H1 (cell line): ENCODE results near the gene MBNL1. TPM values are rescaled to one million over a fixed set of nuclear protein-coding genes. Genes with fewer than 3 reads are reported as not detected.

Experiments
- CTCF ChIA-PET: fragments of 300-600 bp; sonication (Branson Sonifier 250); formaldehyde crosslinking; loops from one replicate; lab custom pipeline; 2021; ENCODE audit not compliant: partially characterized antibody; lab: Charles Lee
- POLR2A ChIA-PET: fragments of 300-600 bp; sonication (Branson Sonifier 250); formaldehyde crosslinking; loops from one replicate; lab custom pipeline; 2021; ENCODE audit warnings: inconsistent platforms; ENCODE audit not compliant: partially characterized antibody; lab: Charles Lee
- DNase-seq, 2 experiments: peaks; one replicate each; pipeline versions ENCODE4 v3.0.0 to v3.0.0-alpha.2; 2010 to 2022; ENCODE audit warnings: low spot score in 2 of 2, low read depth in 1 of 2, mixed read lengths in 1 of 2
- FAIRE-seq: peaks from 2 replicates; lab custom pipeline; 2011; peaks lifted over from hg19 to GRCh38; lab: Jason Lieb, UNC
- H2AFZ ChIP-seq: 2 replicates; pipeline ENCODE4 v1.8.1; 2012; ENCODE audit warnings: low read length, inconsistent platforms
- H2AK5ac ChIP-seq: 2 replicates; pipeline ENCODE4 v1.6.1; 2013; ENCODE audit warnings: low read depth, low read length
- H2BK120ac ChIP-seq: replicated peaks from 2 replicates; pipeline ENCODE3; 2013; ENCODE audit warnings: low read depth, low read length, inconsistent platforms
- H2BK12ac ChIP-seq: 2 replicates; pipeline ENCODE4 v1.6.1; 2013; ENCODE audit warnings: low read depth, low read length
- H2BK15ac ChIP-seq: 2 replicates; pipeline ENCODE4 v1.6.1; 2013; ENCODE audit warnings: low read length
- H2BK20ac ChIP-seq: 2 replicates; pipeline ENCODE4 v1.6.1; 2013; ENCODE audit warnings: low read length
- H2BK5ac ChIP-seq: 2 replicates; pipeline ENCODE4 v1.6.1; 2013; ENCODE audit warnings: low read depth, low read length
- H3K14ac ChIP-seq: 2 replicates; pipeline ENCODE4 v1.6.1; 2013; ENCODE audit warnings: inconsistent platforms; ENCODE audit not compliant: insufficient read length
- H3K18ac ChIP-seq: 2 replicates; pipeline ENCODE4 v1.6.1; 2013; ENCODE audit warnings: low read length; ENCODE audit errors: extremely low read depth
- H3K23ac ChIP-seq: 2 replicates; pipeline ENCODE4 v1.6.1; 2013; ENCODE audit warnings: inconsistent platforms; ENCODE audit not compliant: insufficient read length
- H3K23me2 ChIP-seq: 2 replicates; pipeline ENCODE4 v1.6.1; 2013; ENCODE audit warnings: low read depth, low read length
- H3K27ac ChIP-seq: 2 replicates; pipeline ENCODE4 v1.6.1; 2011; ENCODE audit warnings: low read depth, low read length, inconsistent platforms
- H3K27me3 ChIP-seq, 4 experiments: replicated peaks in 1 of 4; 1 replicate in 1 of 4; 2 replicates in 3 of 4; pipeline versions ENCODE4 v1.6.1 to v1.8.1; 2011 to 2013; ENCODE audit warnings: low read length in 3 of 4, mild to moderate bottlenecking in 3 of 4, inconsistent platforms in 2 of 4, mixed read lengths in 2 of 4, moderate library complexity in 1 of 4; ENCODE audit not compliant: control insufficient read depth in 3 of 4, insufficient read depth in 3 of 4; ENCODE audit errors: extremely low read depth in 1 of 4
- H3K36me3 ChIP-seq, 4 experiments: 2 replicates each; pipeline versions ENCODE4 v1.6.1 to v1.8.1; 2011 to 2013; ENCODE audit warnings: mild to moderate bottlenecking in 4 of 4, low read length in 3 of 4, moderate library complexity in 2 of 4, control low read depth in 1 of 4, inconsistent platforms in 1 of 4; ENCODE audit not compliant: insufficient read depth in 4 of 4, control insufficient read depth in 2 of 4
- H3K4ac ChIP-seq: replicated peaks from 2 replicates; pipeline ENCODE3; 2013; ENCODE audit warnings: low read length, low read depth, mixed read lengths, inconsistent platforms; ENCODE audit not compliant: insufficient read length
- H3K4me1 ChIP-seq, 4 experiments: replicated peaks in 1 of 4; 1 replicate in 1 of 4; 2 replicates in 3 of 4; pipeline versions ENCODE4 v1.6.1 to v1.8.1; 2011 to 2013; ENCODE audit warnings: low read length in 3 of 4, inconsistent platforms in 2 of 4, mixed read lengths in 1 of 4; ENCODE audit not compliant: insufficient read depth in 4 of 4, control insufficient read depth in 3 of 4
- H3K4me2 ChIP-seq, 2 experiments: 2 replicates each; pipeline versions ENCODE4 v1.6.1 to v1.8.1; 2011 to 2013; ENCODE audit warnings: low read depth in 2 of 2, low read length in 2 of 2, control low read depth in 1 of 2, inconsistent platforms in 1 of 2, mild to moderate bottlenecking in 1 of 2; ENCODE audit not compliant: insufficient read depth in 1 of 2
- H3K4me3 ChIP-seq, 4 experiments: fragments of 200-600, 300-600 bp in 1 of 4; sonication (generic), shearing (Covaris generic), sonication (Bioruptor Twin) in 1 of 4; 2 replicates each; pipeline versions ENCODE4 v1.5.1 to v1.8.1; 2011 to 2016; ENCODE audit warnings: low read length in 4 of 4, low read depth in 3 of 4, control low read depth in 2 of 4, inconsistent platforms in 2 of 4, mild to moderate bottlenecking in 2 of 4, mixed read lengths in 1 of 4, moderate library complexity in 1 of 4; ENCODE audit not compliant: insufficient read depth in 2 of 4; ENCODE audit errors: extremely low read depth in 1 of 4
- H3K56ac ChIP-seq: replicated peaks from 2 replicates; pipeline ENCODE3; 2013; ENCODE audit warnings: low read depth, mild to moderate bottlenecking, mixed read lengths, low read length, inconsistent platforms; ENCODE audit not compliant: insufficient read length
- H3K79me1 ChIP-seq: 2 replicates; pipeline ENCODE4 v1.6.1; 2013; ENCODE audit warnings: low read depth, low read length, control low read depth
- H3K79me2 ChIP-seq, 2 experiments: 2 replicates each; pipeline versions ENCODE4 v1.6.1 to v1.8.1; 2012 to 2013; ENCODE audit warnings: low read length in 2 of 2, mild to moderate bottlenecking in 2 of 2, inconsistent platforms in 1 of 2; ENCODE audit not compliant: insufficient read depth in 2 of 2, control insufficient read depth in 1 of 2
- H3K9ac ChIP-seq, 4 experiments: replicated peaks in 1 of 4; 1 replicate in 1 of 4; 2 replicates in 3 of 4; pipeline versions ENCODE4 v1.6.1 to v1.8.1; 2011 to 2013; ENCODE audit warnings: low read depth in 3 of 4, low read length in 3 of 4, control low read depth in 2 of 4, mild to moderate bottlenecking in 2 of 4, moderate library complexity in 2 of 4, inconsistent platforms in 1 of 4; ENCODE audit errors: extremely low read depth in 1 of 4
- H3K9me3 ChIP-seq, 2 experiments: 2 replicates each; pipeline versions ENCODE4 v1.6.1 to v1.8.1; 2012 to 2013; ENCODE audit warnings: mild to moderate bottlenecking in 2 of 2, moderate library complexity in 2 of 2, control low read depth in 1 of 2, inconsistent platforms in 1 of 2, low read depth in 1 of 2, low read length in 1 of 2, mixed read lengths in 1 of 2; ENCODE audit not compliant: insufficient read depth in 2 of 2
- H4K20me1 ChIP-seq, 2 experiments: replicated peaks in 1 of 2; 2 replicates each; pipeline versions ENCODE3 to v1.8.1; 2011 to 2013; ENCODE audit warnings: inconsistent platforms in 2 of 2, low read length in 2 of 2, mild to moderate bottlenecking in 1 of 2; ENCODE audit not compliant: insufficient read depth in 2 of 2, control insufficient read depth in 1 of 2
- H4K5ac ChIP-seq: 2 replicates; pipeline ENCODE4 v1.6.1; 2013; ENCODE audit warnings: low read length, low read depth, mixed read lengths, inconsistent platforms; ENCODE audit not compliant: insufficient read length
- H4K8ac ChIP-seq: 2 replicates; pipeline ENCODE4 v1.8.0; 2013; ENCODE audit warnings: mild to moderate bottlenecking, moderate library complexity, low read length, inconsistent platforms; ENCODE audit not compliant: insufficient read depth; ENCODE audit errors: extremely low read depth
- H4K91ac ChIP-seq: replicated peaks from 2 replicates; pipeline ENCODE3; 2013; ENCODE audit warnings: low read length, mixed read lengths, inconsistent platforms; ENCODE audit not compliant: insufficient read length
- CBX5 ChIP-seq: fragments of 300-800, 300-1000 bp; sonication (generic); IDR thresholded peaks from 2 replicates; pipeline ENCODE4 v1.7.1; 2016; ENCODE audit warnings: antibody characterized with exemption, low read length, low read depth
- CREB1 ChIP-seq: IDR thresholded peaks from 2 replicates; pipeline ENCODE4 v1.6.1; 2012; ENCODE audit warnings: inconsistent platforms
- JUND ChIP-seq: IDR thresholded peaks from 2 replicates; pipeline ENCODE4 v1.6.1; 2011; ENCODE audit warnings: mild to moderate bottlenecking, improper control_type of control experiment, low read length
- MAFK ChIP-seq: IDR thresholded peaks from 2 replicates; pipeline ENCODE4 v1.6.1; 2012; ENCODE audit warnings: low read depth, mild to moderate bottlenecking, improper control_type of control experiment, low read length
- NRF1 ChIP-seq: IDR thresholded peaks from 2 replicates; pipeline ENCODE4 v1.6.1; 2011; ENCODE audit warnings: mild to moderate bottlenecking, low read depth, low read length, improper control_type of control experiment
- POU5F1 ChIP-seq: IDR thresholded peaks from 2 replicates; pipeline ENCODE4 v1.6.1; 2011; ENCODE audit warnings: low read depth, mild to moderate bottlenecking, low read length, moderate library complexity
- SIX5 ChIP-seq: IDR thresholded peaks from 2 replicates; pipeline ENCODE4 v1.6.1; 2011; ENCODE audit warnings: mild to moderate bottlenecking, low read depth, low read length
- SP4 ChIP-seq: IDR thresholded peaks from 2 replicates; pipeline ENCODE4 v1.6.1; 2012; ENCODE audit warnings: low read length, inconsistent platforms
- SRF ChIP-seq: IDR thresholded peaks from 2 replicates; pipeline ENCODE4 v1.6.1; 2011; ENCODE audit warnings: mild to moderate bottlenecking, low read depth, low read length, moderate library complexity
- ZNF274 ChIP-seq: IDR thresholded peaks from 2 replicates; pipeline ENCODE4 v1.7.0; 2012; ENCODE audit warnings: low read length, borderline replicate concordance; ENCODE audit errors: extremely low read depth
- WGBS, 2 experiments: shearing (Covaris generic) in 1 of 2; methylation state at CpG; one replicate each; pipeline versions ENCODE4 v1.1.6 to v1.1.7; 2013 to 2015; ENCODE audit warnings: low lambda C conversion rate in 2 of 2, mixed read lengths in 2 of 2, inconsistent platforms in 1 of 2, low coverage in 1 of 2, missing lambda C conversion rate in 1 of 2; ENCODE audit not compliant: insufficient replicate concordance in 2 of 2, insufficient coverage in 1 of 2, insufficient read length in 1 of 2; ENCODE audit errors: extremely low coverage in 1 of 2, missing lambda C conversion rate in 1 of 2; 5-methylcytosine and 5-hydroxymethylcytosine counted together
- polyA plus RNA-seq, 7 experiments: library from polyadenylated mRNA; depleted of rRNA in 3 of 7; stranded (reverse) in 5 of 7; unstranded in 2 of 7; fragments of >200 nt in 5 of 7; fragments of 200-250 nt in 2 of 7; gene quantifications; 1 replicate in 5 of 7; 2 replicates in 1 of 7; 4 replicates in 1 of 7; pipeline versions ENCODE4 v1.2.1 to v1.2.3, GENCODE V29; 2011 to 2013; ENCODE audit warnings: missing spikeins in 2 of 7, mixed read lengths in 2 of 7
- total RNA-seq: library from RNA; stranded (reverse); fragmentation: NEBNext Ultra II Directional; extraction: Animal tissue kit (Norgen Biotek cat#: 25700); gene quantifications from 2 replicates; pipeline ENCODE4 v1.2.1, GENCODE V29; 2021

Gene MBNL1
- total and polyA plus RNA-seq, 2 of the 8 experiments (the other 6 are each of a cell fraction or from before 2014, with no cell fraction given) = 5.0 to 16.4 TPM

DNA sequence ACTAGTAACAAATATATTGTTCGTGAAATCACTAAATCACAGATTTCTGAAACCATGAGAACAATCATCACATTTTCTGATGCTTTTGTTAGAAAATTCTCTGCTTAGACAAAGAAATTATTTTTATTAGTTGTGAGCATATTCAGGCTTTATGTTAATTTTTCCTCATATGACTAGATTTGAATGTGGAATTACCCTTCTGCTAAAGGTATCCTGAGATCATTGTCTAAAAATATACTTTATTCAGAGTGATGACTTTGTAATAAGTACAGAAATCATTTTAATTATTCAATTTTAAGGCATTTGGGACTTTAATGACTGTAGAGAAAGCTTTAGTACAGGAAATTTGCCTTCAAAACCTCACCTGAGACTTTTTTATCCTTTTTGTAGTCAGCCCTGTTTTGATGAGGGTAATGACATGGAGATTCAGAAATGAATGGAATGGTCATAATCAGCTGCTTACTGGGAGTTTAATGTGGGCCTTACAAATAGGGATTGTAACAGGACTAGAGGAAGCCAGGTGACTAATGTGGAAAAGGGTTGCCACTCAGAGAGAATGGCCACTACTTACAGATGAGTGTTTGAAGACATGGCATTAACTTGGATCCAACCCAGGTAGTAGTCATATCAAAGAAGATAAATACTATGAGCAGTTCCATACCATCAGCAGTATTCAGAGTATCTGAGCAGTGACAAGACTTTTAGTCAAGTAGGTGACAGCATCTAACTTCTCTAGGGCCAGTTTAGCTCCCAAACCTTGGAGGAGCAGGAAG, 148.3 kb downstream of the MBNL1 start:
- TF ChIP-seq SRF (no peak), SP4 (no peak), CREB1 (no peak), NRF1 (no peak), CBX5 (no peak), JUND (no peak), ZNF274 (no peak), POU5F1 (no peak), MAFK (no peak), SIX5 (no peak)
- Histone ChIP-seq H4K91ac (no peak overlapping the region), H2AK5ac (no peak overlapping the region), H2BK120ac (no peak overlapping the region), H3K79me2 (peaks cover 0 to 2% of the 10 kb centered on the region in 2 experiments; a peak in 1 of 4 replicates), H2BK15ac (no peak overlapping the region), H3K27ac (no peak overlapping the region), H3K9me3 (no peaks in the 10 kb centered on the region), H3K4me2 (no peak overlapping the region), H3K4me1 (no peaks in the 10 kb centered on the region), H3K18ac (no peak overlapping the region), H3K36me3 (no peaks in the 10 kb centered on the region; a peak in 1 of 8 replicates), H4K8ac (no peak overlapping the region), H2BK5ac (no peak overlapping the region), H2AFZ (no peak overlapping the region), H3K9ac (no peak overlapping the region), H3K14ac (no peak overlapping the region), H2BK12ac (no peak overlapping the region), H4K20me1 (no peaks in the 10 kb centered on the region), H3K79me1 (no peaks in the 10 kb centered on the region), H3K4ac (no peak overlapping the region), H3K4me3 (no peak overlapping the region), H3K23ac (no peak overlapping the region), H4K5ac (no peak overlapping the region), H3K56ac (no peak overlapping the region), H2BK20ac (no peak overlapping the region), H3K23me2 (no peaks in the 10 kb centered on the region), H3K27me3 (no peaks in the 10 kb centered on the region)
- ChIA-PET POLR2A (interaction anchor here (0.9 kb wide), 1 partner anchor 11 kb away, joined by 4 read pairs; no protein-coding TSS in a partner anchor), CTCF (interaction anchor here (1.1 to 1.5 kb wide), 2 partner anchors 8 to 27 kb away, joined by 4 to 6 read pairs; no protein-coding TSS in a partner anchor)
- no peak for FAIRE-seq
- WGBS, 2 experiments = 91% methylated on average over 1 of the region's 1 CpG; no CpG with 5 or more reads in 1 of the 2 experiments
- no peak for DNase-seq
